ENCODE results near the gene TMEM132A. TPM values are rescaled to one million over a fixed set of nuclear protein-coding genes. Genes with fewer than 3 reads are reported as not detected.

TMEM132A gene
- total RNA-seq, 2 donors from 2014 or later = 12.3 to 20.7 TPM

- no peak overlapping the region for H3K27ac ChIP-seq
- no peaks in the 10 kb centered on the region for H3K4me1 ChIP-seq
- DNase-seq = no peak
- intact Hi-C loops (cut with DNase I) = no loop called here
- no peaks in the 10 kb centered on the region for H3K9me3 ChIP-seq
- peaks cover 11% of the 10 kb centered on the region for H3K27me3 ChIP-seq
- H3K9ac ChIP-seq (ENCODE audit: low read depth in 2 of 2, low read length in 2 of 2) = no peak overlapping the region
- no peak for TF ChIP-seq CTCF (IDR thresholded peaks at IDR 0.05)
- H3K36me3 ChIP-seq = peaks cover 3% of the 10 kb centered on the region
- H3K4me3 ChIP-seq = no peak overlapping the region
Measured at GRCh38 chr11:60927061-60927592, 2.9 kb downstream of the TMEM132A start.

GRCh38 chr11:60927600-60927999 lies 3.3 kb downstream of the TMEM132A start:
- H3K4me3 ChIP-seq = no peak overlapping the region
- H3K36me3 ChIP-seq = no peaks in the 10 kb centered on the region
- no peaks in the 10 kb centered on the region for H3K4me1 ChIP-seq
- H3K27me3 ChIP-seq = peaks cover 11% of the 10 kb centered on the region
- no peak overlapping the region for H3K27ac ChIP-seq
- H3K9ac ChIP-seq (ENCODE audit: low read depth in 2 of 2, low read length in 2 of 2) = no peak overlapping the region
- no peak for DNase-seq
- no peak for TF ChIP-seq CTCF (IDR thresholded peaks at IDR 0.05)
- H3K9me3 ChIP-seq = no peaks in the 10 kb centered on the region
- intact Hi-C loops (cut with DNase I) = no loop called here

GRCh38 chr11:60928563-60929001 lies 4.3 kb downstream of the TMEM132A start:
- Histone ChIP-seq H3K27ac (no peak overlapping the region), H3K9me3 (no peaks in the 10 kb centered on the region), H3K36me3 (no peaks in the 10 kb centered on the region), H3K9ac (ENCODE audit: low read depth in 2 of 2, low read length in 2 of 2) (no peak overlapping the region), H3K4me3 (no peak overlapping the region), H3K27me3 (peaks cover 11% of the 10 kb centered on the region), H3K4me1 (no peaks in the 10 kb centered on the region)
- DNase-seq = no peak
- TF ChIP-seq CTCF (IDR thresholded peaks at IDR 0.05) = no peak
- intact Hi-C loops (cut with DNase I) = no loop called here

- Histone ChIP-seq H3K36me3 (no peaks in the 10 kb centered on the region), H3K4me1 (no peaks in the 10 kb centered on the region), H3K9ac (ENCODE audit: low read depth in 2 of 2, low read length in 2 of 2) (no peak overlapping the region), H3K9me3 (no peaks in the 10 kb centered on the region), H3K27ac (no peak overlapping the region), H3K4me3 (no peak overlapping the region), H3K27me3 (peaks cover 9% of the 10 kb centered on the region)
- no peak for TF ChIP-seq CTCF (IDR thresholded peaks at IDR 0.05)
- no peak for DNase-seq
- intact Hi-C loops (cut with DNase I) = no loop called here
Measured at GRCh38 chr11:60929764-60930163, 5.5 kb downstream of the TMEM132A start.

- H3K27ac ChIP-seq = no peak overlapping the region
- H3K4me1 ChIP-seq = no peaks in the 10 kb centered on the region
- no peak overlapping the region for H3K4me3 ChIP-seq
- no peak for DNase-seq
- H3K9me3 ChIP-seq = no peaks in the 10 kb centered on the region
- H3K36me3 ChIP-seq = no peaks in the 10 kb centered on the region
- no peak for TF ChIP-seq CTCF (IDR thresholded peaks at IDR 0.05)
- intact Hi-C loops (cut with DNase I) = no loop called here
- H3K27me3 ChIP-seq = peaks cover 3% of the 10 kb centered on the region
- no peak overlapping the region for H3K9ac ChIP-seq (ENCODE audit: low read depth in 2 of 2, low read length in 2 of 2)
Measured at GRCh38 chr11:60930394-60930793, 6.1 kb downstream of the TMEM132A start.

All from colonic mucosa (tissue), 4 donors.